Smooth muscle cell (in vitro differentiated cells): ENCODE data around the gene IFI27L2. TPM values are rescaled to one million over a fixed set of nuclear protein-coding genes. Genes with fewer than 3 reads are reported as not detected.

Experiments used
- DNase-seq: peaks from one replicate; lab custom pipeline; 2025; ENCODE audit not compliant: unreplicated experiment; lab: John Stamatoyannopoulos, UW
- H2AFZ ChIP-seq: fragments of 200-600 bp; sonication (generic); 2 replicates; pipeline ENCODE4 v1.6.0; 2016; ENCODE audit warnings: antibody characterized with exemption, low read depth, mild to moderate bottlenecking
- H3F3A ChIP-seq: fragments of 200-600 bp; sonication (generic); 2 replicates; pipeline ENCODE4 v1.6.0; 2017; ENCODE audit warnings: antibody characterized with exemption, low read depth
- H3K27ac ChIP-seq: fragments of 200-600 bp; sonication (generic); 2 replicates; pipeline ENCODE4 v1.5.1; 2016; ENCODE audit warnings: low read depth, mild to moderate bottlenecking
- H3K27me3 ChIP-seq: fragments of 200-600 bp; sonication (generic); 2 replicates; pipeline ENCODE4 v1.6.1; 2016; ENCODE audit warnings: low read depth, mild to moderate bottlenecking
- H3K36me3 ChIP-seq: fragments of 200-600 bp; sonication (generic); 2 replicates; pipeline ENCODE4 v1.5.1; 2016; ENCODE audit warnings: low read depth
- H3K4me1 ChIP-seq: fragments of 200-600 bp; sonication (generic); 2 replicates; pipeline ENCODE4 v1.5.1; 2016; ENCODE audit warnings: low read depth
- H3K4me2 ChIP-seq: fragments of 200-600 bp; sonication (generic); 2 replicates; pipeline ENCODE4 v1.6.0; 2016; ENCODE audit warnings: mild to moderate bottlenecking
- H3K4me3 ChIP-seq: fragments of 200-600 bp; sonication (generic); 2 replicates; pipeline ENCODE4 v1.5.1; 2016; ENCODE audit warnings: mild to moderate bottlenecking
- H3K79me2 ChIP-seq: fragments of 200-600 bp; sonication (generic); 2 replicates; pipeline ENCODE4 v1.6.0; 2016; ENCODE audit warnings: low read depth, mild to moderate bottlenecking
- H3K9ac ChIP-seq: fragments of 200-600 bp; sonication (generic); 2 replicates; pipeline ENCODE4 v1.6.0; 2016; ENCODE audit warnings: low read depth
- H3K9me3 ChIP-seq: fragments of 200-600 bp; sonication (generic); replicated peaks from 2 replicates; pipeline ENCODE4 v1.5.1; 2016; ENCODE audit warnings: low read depth
- H4K20me1 ChIP-seq: fragments of 200-600 bp; sonication (generic); 2 replicates; pipeline ENCODE4 v1.6.0; 2016; ENCODE audit warnings: low read depth
- CTCF ChIP-seq: fragments of 200-600 bp; sonication (generic); IDR thresholded peaks from 2 replicates; pipeline ENCODE4 v1.5.1; 2017; ENCODE audit warnings: borderline replicate concordance, mild to moderate bottlenecking, antibody characterized with exemption; ENCODE audit not compliant: insufficient read depth, poor library complexity, severe bottlenecking
- WGBS: methylation state at CpG from one replicate; pipeline ENCODE4 v1.1.7; 2016; ENCODE audit warnings: low lambda C conversion rate; 5-methylcytosine and 5-hydroxymethylcytosine counted together
- polyA plus RNA-seq: library from polyadenylated mRNA; unstranded; fragments of >200 nt; fragmentation: Nextera tagmentation; extraction: Ambion mirVana; gene quantifications from 2 replicates; pipeline ENCODE4 v1.2.1, GENCODE V29; 2016
- total RNA-seq: library from RNA; depleted of rRNA; stranded (reverse); fragments of >200 nt; gene quantifications from 2 replicates; pipeline ENCODE4 v1.2.3, GENCODE V29; 2014

The IFI27L2 gene
- total and polyA plus RNA-seq, 2 experiments from 2014 or later: 96.0 to 162 TPM

GRCh38 chr14:94104731-94105130 is 24.7 kb downstream of the IFI27L2 start:
- Histone ChIP-seq H3K9ac (no peak overlapping the region), H3F3A (no peaks in the 10 kb centered on the region), H4K20me1 (peaks cover 5% of the 10 kb centered on the region), H3K79me2 (no peaks in the 10 kb centered on the region), H2AFZ (no peak overlapping the region), H3K27ac (no peak overlapping the region), H3K4me2 (no peak overlapping the region), H3K9me3 (no peaks in the 10 kb centered on the region), H3K36me3 (no peaks in the 10 kb centered on the region), H3K27me3 (no peaks in the 10 kb centered on the region), H3K4me1 (no peaks in the 10 kb centered on the region), H3K4me3 (no peak overlapping the region)
- TF ChIP-seq CTCF: no peak
- 97% methylated on average over 10 of the region's 10 CpGs for WGBS
- DNase-seq: no peak

- DNase-seq: no peak
- no peaks in the 10 kb centered on the region for H3K79me2 ChIP-seq
- WGBS: 87% methylated on average over 7 of the region's 7 CpGs
- no peaks in the 10 kb centered on the region for H3K36me3 ChIP-seq
- H3K4me3 ChIP-seq: no peak overlapping the region
- no peak overlapping the region for H3K27ac ChIP-seq
- H3K27me3 ChIP-seq: no peaks in the 10 kb centered on the region
- H3K4me2 ChIP-seq: no peak overlapping the region
- no peak overlapping the region for H3K9ac ChIP-seq
- H3F3A ChIP-seq: no peaks in the 10 kb centered on the region
- H2AFZ ChIP-seq: no peak overlapping the region
- H4K20me1 ChIP-seq: peaks cover 5% of the 10 kb centered on the region
- no peaks in the 10 kb centered on the region for H3K4me1 ChIP-seq
- no peaks in the 10 kb centered on the region for H3K9me3 ChIP-seq
- no peak for TF ChIP-seq CTCF
Observed at GRCh38 chr14:94103554-94104150, 25.8 kb downstream of the IFI27L2 start.

GRCh38 chr14:94102768-94103482 is 26.5 kb downstream of the IFI27L2 start:
- Histone ChIP-seq H3K27ac (no peak overlapping the region), H3K27me3 (no peaks in the 10 kb centered on the region), H3K79me2 (no peaks in the 10 kb centered on the region), H3K4me1 (no peaks in the 10 kb centered on the region), H4K20me1 (peaks cover 5% of the 10 kb centered on the region), H3K9me3 (no peaks in the 10 kb centered on the region), H2AFZ (no peak overlapping the region), H3K36me3 (no peaks in the 10 kb centered on the region), H3F3A (no peaks in the 10 kb centered on the region), H3K4me3 (no peak overlapping the region), H3K9ac (no peak overlapping the region), H3K4me2 (no peak overlapping the region)
- no peak for DNase-seq
- no peak for TF ChIP-seq CTCF
- WGBS: 95% methylated on average over 8 of the region's 8 CpGs
